Measurements from ENCODE around the gene FGF14. TPM values are rescaled to one million over a fixed set of nuclear protein-coding genes. Genes with fewer than 3 reads are reported as not detected.

Gene FGF14
- total and polyA plus RNA-seq, 2 donors (not counting 1 experiment from before 2014, with no cell fraction given): under 0.01 TPM; not detected in 1

GRCh38 chr13:101700598-101700997 lies 701.2 kb downstream of the FGF14 start:
- Mint-ChIP-seq H3K27ac (no peak overlapping the region), H3K27me3 (peaks cover 2% of the 10 kb centered on the region), H3K4me1 (no peaks in the 10 kb centered on the region), H3K4me3 (no peak overlapping the region), H3K9me3 (ENCODE audit: insufficient read depth) (peaks cover 5% of the 10 kb centered on the region)
- H3K79me2 ChIP-seq (ENCODE audit: control insufficient read depth, insufficient read depth, low read length): no peaks in the 10 kb centered on the region
- no peak overlapping the region for H2AFZ ChIP-seq (ENCODE audit: insufficient read depth, low read depth, low read length, poor library complexity, severe bottlenecking)
- no peaks in the 10 kb centered on the region for H3K9me3 ChIP-seq (ENCODE audit: control extremely low read depth in 1 of 3, control insufficient read depth in 2 of 3, insufficient read depth in 1 of 3, low read length in 2 of 3)
- ATAC-seq (ENCODE audit: low read depth): no peak
- H3K27ac ChIP-seq (ENCODE audit: low read length in 2 of 2): no peak overlapping the region
- no peak for TF ChIP-seq EZH2 (IDR thresholded peaks at IDR 0.05; ENCODE audit: borderline replicate concordance, insufficient read depth, low read depth, low read length, poor library complexity, severe bottlenecking)
- no peak for TF ChIP-seq CTCF (IDR thresholded peaks at IDR 0.05)
- H4K20me1 ChIP-seq (ENCODE audit: control insufficient read depth, insufficient read depth, low read length, poor library complexity, severe bottlenecking): no peaks in the 10 kb centered on the region
- WGBS (ENCODE audit: insufficient coverage): 83% methylated on average over 1 of the region's 3 CpGs
- intact Hi-C loops (cut with micrococcal nuclease): no loop called here
- H3K4me2 ChIP-seq (replicated peaks; ENCODE audit: low read depth, low read length, poor library complexity, severe bottlenecking): no peak overlapping the region
- no peak overlapping the region for H3K4me3 ChIP-seq (ENCODE audit: control extremely low read depth in 1 of 5, extremely low read depth in 1 of 5, insufficient read depth in 1 of 5, low read depth in 2 of 5, low read length in 4 of 5)
- no peaks in the 10 kb centered on the region for H3K36me3 ChIP-seq (replicated peaks in 1 of 2; ENCODE audit: control extremely low read depth in 1 of 2, control insufficient read depth in 1 of 2, extremely low read depth in 1 of 2, insufficient read depth in 2 of 2, low read length in 1 of 2)
- no peaks in the 10 kb centered on the region for H3K27me3 ChIP-seq (replicated peaks in 1 of 4; ENCODE audit: control extremely low read depth in 1 of 4, control insufficient read depth in 3 of 4, insufficient read depth in 4 of 4, low read length in 3 of 4)
- H3K9ac ChIP-seq (ENCODE audit: low read length): no peak overlapping the region
- H3K4me1 ChIP-seq (ENCODE audit: control insufficient read depth in 2 of 2, insufficient read depth in 2 of 2, low read length in 2 of 2): no peaks in the 10 kb centered on the region
- CTCF ChIA-PET: no interaction called here
- DNase-seq: no peak
- POLR2A ChIA-PET: no interaction called here

- Mint-ChIP-seq H3K27ac (no peak overlapping the region), H3K4me1 (no peaks in the 10 kb centered on the region), H3K4me3 (no peak overlapping the region), H3K9me3 (ENCODE audit: insufficient read depth) (peaks cover 5% of the 10 kb centered on the region), H3K27me3 (no peaks in the 10 kb centered on the region)
- Histone ChIP-seq H3K27me3 (replicated peaks in 1 of 4; ENCODE audit: control extremely low read depth in 1 of 4, control insufficient read depth in 3 of 4, insufficient read depth in 4 of 4, low read length in 3 of 4) (no peaks in the 10 kb centered on the region), H3K79me2 (ENCODE audit: control insufficient read depth, insufficient read depth, low read length) (no peaks in the 10 kb centered on the region), H2AFZ (ENCODE audit: insufficient read depth, low read depth, low read length, poor library complexity, severe bottlenecking) (no peak overlapping the region), H3K9me3 (ENCODE audit: control extremely low read depth in 1 of 3, control insufficient read depth in 2 of 3, insufficient read depth in 1 of 3, low read length in 2 of 3) (no peaks in the 10 kb centered on the region), H3K4me1 (ENCODE audit: control insufficient read depth in 2 of 2, insufficient read depth in 2 of 2, low read length in 2 of 2) (no peaks in the 10 kb centered on the region), H4K20me1 (ENCODE audit: control insufficient read depth, insufficient read depth, low read length, poor library complexity, severe bottlenecking) (no peaks in the 10 kb centered on the region), H3K36me3 (replicated peaks in 1 of 2; ENCODE audit: control extremely low read depth in 1 of 2, control insufficient read depth in 1 of 2, extremely low read depth in 1 of 2, insufficient read depth in 2 of 2, low read length in 1 of 2) (no peaks in the 10 kb centered on the region), H3K4me3 (ENCODE audit: control extremely low read depth in 1 of 5, extremely low read depth in 1 of 5, insufficient read depth in 1 of 5, low read depth in 2 of 5, low read length in 4 of 5) (no peak overlapping the region), H3K9ac (ENCODE audit: low read length) (no peak overlapping the region), H3K4me2 (replicated peaks; ENCODE audit: low read depth, low read length, poor library complexity, severe bottlenecking) (no peak overlapping the region), H3K27ac (ENCODE audit: low read length in 2 of 2) (no peak overlapping the region)
- TF ChIP-seq CTCF (IDR thresholded peaks at IDR 0.05) (no peak), EZH2 (IDR thresholded peaks at IDR 0.05; ENCODE audit: borderline replicate concordance, insufficient read depth, low read depth, low read length, poor library complexity, severe bottlenecking) (no peak)
- intact Hi-C loops (cut with micrococcal nuclease): no loop called here
- DNase-seq: no peak
- CTCF ChIA-PET: no interaction called here
- WGBS (ENCODE audit: insufficient coverage): no CpG with 5 or more reads among the region's 2 CpGs
- POLR2A ChIA-PET: no interaction called here
- no peak for ATAC-seq (ENCODE audit: low read depth)
Measured at GRCh38 chr13:101698400-101698799, 703.4 kb downstream of the FGF14 start.

Measured in B cell (primary cell).